HPDE6-E6E7 (cell line): ENCODE measurements around the gene PTPN2.

Source experiments
- DNase-seq: peaks from one replicate; pipeline ENCODE4 v3.0.0; 2011; ENCODE audit warnings: missing footprints; ENCODE audit errors: extremely low spot score

The PTPN2 gene

GRCh38 chr18:12747530-12748315 lies 136.3 kb downstream of the PTPN2 start:
- no peak for DNase-seq

DNA sequence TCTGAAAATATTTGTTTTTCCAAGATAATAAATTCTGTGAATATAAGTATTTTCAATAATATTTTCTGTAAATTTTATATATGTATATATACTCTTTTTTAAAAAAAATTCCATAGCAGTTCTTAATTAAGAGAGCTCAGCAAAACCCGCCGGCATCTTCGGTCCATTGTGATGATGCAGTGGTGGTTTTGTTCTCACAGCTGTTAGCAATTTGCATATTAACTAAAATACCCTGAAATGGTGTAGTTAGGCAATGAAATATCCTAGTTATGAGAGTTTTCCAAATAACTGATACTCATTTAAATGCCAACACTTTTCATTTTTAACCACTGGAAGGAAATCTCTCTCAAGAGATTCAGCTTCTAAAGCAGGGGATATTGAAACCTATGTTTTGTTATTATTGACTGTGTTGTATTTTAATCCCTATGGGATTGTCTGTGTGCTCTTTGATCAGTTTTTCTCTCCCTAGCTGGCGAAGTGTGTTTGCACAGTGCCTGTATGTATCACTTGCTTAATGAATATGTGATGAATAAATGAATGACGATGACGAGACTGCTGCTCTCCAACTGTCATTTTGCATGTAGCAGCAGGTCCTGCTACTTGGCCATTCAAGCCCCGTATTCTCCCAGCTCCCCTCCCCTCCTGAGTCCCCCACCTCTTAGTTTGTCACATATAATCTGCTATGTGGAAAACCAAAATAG lies 138.8 kb downstream of the PTPN2 start:
- DNase-seq = no peak

GRCh38 chr18:12744103-12744502 lies 139.9 kb downstream of the PTPN2 start:
- peak; percentile 54 for DNase-seq

DNA sequence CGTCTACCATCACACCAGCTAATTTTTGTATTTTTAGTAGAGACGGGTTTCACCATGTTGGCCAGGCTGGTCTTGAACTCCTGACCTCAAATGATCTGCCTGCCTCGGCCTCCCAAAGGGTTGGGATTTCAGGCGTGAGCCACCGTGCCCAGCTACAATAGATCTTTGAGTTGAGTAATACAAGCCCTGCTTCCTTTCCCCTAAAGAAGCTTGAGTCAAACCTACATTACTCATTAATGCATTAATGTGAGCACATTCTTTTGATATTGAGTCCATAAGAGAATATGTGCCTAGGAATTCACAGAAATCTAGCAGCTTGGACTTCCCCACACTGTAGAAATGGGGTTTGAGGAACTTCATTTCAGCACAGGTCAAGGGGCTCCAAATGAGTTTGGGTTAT lies 141.6 kb downstream of the PTPN2 start:
- DNase-seq = peak; percentile 55
